ENCODE results near the gene TAGAP. TPM values are rescaled to one million over a fixed set of nuclear protein-coding genes. Genes with fewer than 3 reads are reported as not detected.

Gene TAGAP
- total and polyA plus RNA-seq, 7 donors: 0.06 to 1.2 (median 0.42) TPM

GRCh38 chr6:159079367-159079766 is 34.6 kb upstream of the TAGAP start:
- WGBS, 3 donors: 52 to 74% (median 61%) methylated on average over 3 of the region's 3 CpGs
- TF ChIP-seq CTCF (IDR thresholded peaks at IDR 0.05): no peak
- Histone ChIP-seq H3K27me3 (ENCODE audit: insufficient read depth in 3 of 3, low read length in 2 of 3) (no peaks in the 10 kb centered on the region), H3K27ac (no peak overlapping the region), H3K4me1 (no peaks in the 10 kb centered on the region), H3K9me3 (no peaks in the 10 kb centered on the region), H3K36me3 (ENCODE audit: insufficient read depth in 1 of 2, low read depth in 1 of 2) (no peaks in the 10 kb centered on the region), H3K4me3 (no peak overlapping the region)
- intact Hi-C loops (cut with DNase I): no loop called here
- DNase-seq (no peak), ATAC-seq (no peak)

GRCh38 chr6:159077123-159077522 is 32.3 kb upstream of the TAGAP start:
- Histone ChIP-seq H3K27ac (no peak overlapping the region), H3K9me3 (no peaks in the 10 kb centered on the region), H3K27me3 (ENCODE audit: insufficient read depth in 3 of 3, low read length in 2 of 3) (no peaks in the 10 kb centered on the region), H3K36me3 (ENCODE audit: insufficient read depth in 1 of 2, low read depth in 1 of 2) (no peaks in the 10 kb centered on the region), H3K4me3 (no peak overlapping the region), H3K4me1 (no peaks in the 10 kb centered on the region)
- no peak for ATAC-seq
- TF ChIP-seq CTCF (IDR thresholded peaks at IDR 0.05): no peak
- intact Hi-C loops (cut with DNase I): no loop called here
- DNase-seq: no peak
- WGBS, 3 donors: 69 to 77% (median 71%) methylated on average over 13 of the region's 13 CpGs

- intact Hi-C loops (cut with DNase I): no loop called here
- no peaks in the 10 kb centered on the region for H3K4me1 ChIP-seq
- TF ChIP-seq CTCF (IDR thresholded peaks at IDR 0.05): no peak
- DNase-seq (no peak), ATAC-seq (no peak)
- no peak overlapping the region for H3K4me3 ChIP-seq
- no peak overlapping the region for H3K27ac ChIP-seq
- H3K36me3 ChIP-seq (ENCODE audit: insufficient read depth in 1 of 2, low read depth in 1 of 2): no peaks in the 10 kb centered on the region
- 72 to 76% (median 74%) methylated on average over 12 of the region's 12 CpGs for WGBS, 3 donors
- no peaks in the 10 kb centered on the region for H3K9me3 ChIP-seq
- H3K27me3 ChIP-seq (ENCODE audit: insufficient read depth in 3 of 3, low read length in 2 of 3): no peaks in the 10 kb centered on the region
Measured at GRCh38 chr6:159075506-159076228, 30.9 kb upstream of the TAGAP start.

- Histone ChIP-seq H3K4me1 (no peaks in the 10 kb centered on the region), H3K27me3 (ENCODE audit: insufficient read depth in 3 of 3, low read length in 2 of 3) (no peaks in the 10 kb centered on the region), H3K36me3 (ENCODE audit: insufficient read depth in 1 of 2, low read depth in 1 of 2) (no peaks in the 10 kb centered on the region), H3K27ac (no peak overlapping the region), H3K4me3 (no peak overlapping the region), H3K9me3 (no peaks in the 10 kb centered on the region)
- intact Hi-C loops (cut with DNase I): no loop called here
- no peak for TF ChIP-seq CTCF (IDR thresholded peaks at IDR 0.05)
- 34 to 40% (median 36%) methylated on average over 2 of the region's 2 CpGs for WGBS, 3 donors
- DNase-seq (no peak), ATAC-seq (no peak)
Measured at GRCh38 chr6:159074876-159075275, 30.1 kb upstream of the TAGAP start.

Data from psoas muscle (tissue), 8 donors.